RWPE2 (cell line): ENCODE results near the gene ANKRD6.

Experiments used
- ATAC-seq: fragments of 200-7000 bp; cut with Tn5 transposase; 3 replicates; pipeline ENCODE4 v1.9.1; 2021; ENCODE audit warnings: low read depth
- DNase-seq: peaks from one replicate; pipeline ENCODE4 v3.0.0-alpha.2; 2020; ENCODE audit warnings: low spot score
- H3K27ac ChIP-seq: fragments of 450-650 bp; 2 replicates; pipeline ENCODE4 v1.5.1; 2017; ENCODE audit warnings: mild to moderate bottlenecking; ENCODE audit not compliant: poor library complexity, severe bottlenecking
- H3K27me3 ChIP-seq: fragments of 250-450 bp; sonication (Bioruptor Pico); 2 replicates; pipeline ENCODE4 v1.5.1; 2021; ENCODE audit warnings: mild to moderate bottlenecking, moderate library complexity; ENCODE audit not compliant: insufficient read depth, poor library complexity, severe bottlenecking
- H3K36me3 ChIP-seq: fragments of 250-450 bp; sonication (Bioruptor Pico); 2 replicates; pipeline ENCODE4 v1.5.1; 2020; ENCODE audit warnings: low read depth, mild to moderate bottlenecking, moderate library complexity
- H3K4me1 ChIP-seq: fragments of 250-450 bp; sonication (Bioruptor Pico); 2 replicates; pipeline ENCODE4 v1.5.1; 2021; ENCODE audit warnings: mild to moderate bottlenecking, moderate library complexity; ENCODE audit not compliant: insufficient read depth, poor library complexity, severe bottlenecking
- H3K4me3 ChIP-seq: fragments of 250-450 bp; sonication (Bioruptor Pico); 2 replicates; pipeline ENCODE4 v1.5.1; 2021; ENCODE audit warnings: mild to moderate bottlenecking, moderate library complexity; ENCODE audit not compliant: severe bottlenecking
- H3K9me3 ChIP-seq: fragments of 250-450 bp; sonication (Bioruptor Pico); 2 replicates; pipeline ENCODE4 v1.5.1; 2021; ENCODE audit warnings: mild to moderate bottlenecking, moderate library complexity; ENCODE audit not compliant: severe bottlenecking
- TF ChIP-seq, protein P1 (sequence below): fragments of 450-650 bp; IDR thresholded peaks from one replicate; pipeline ENCODE4 v1.5.1; 2017; ENCODE audit warnings: mild to moderate bottlenecking, moderate library complexity; ENCODE audit not compliant: poor library complexity, severe bottlenecking

ANKRD6 gene

GRCh38 chr6:89657445-89658158 is 224.7 kb downstream of the ANKRD6 start:
- ATAC-seq, result no peak
- Histone ChIP-seq H3K36me3 (peaks cover 86% of the 10 kb centered on the region), H3K27me3 (no peaks in the 10 kb centered on the region), H3K4me3 (no peak overlapping the region), H3K4me1 (no peaks in the 10 kb centered on the region), H3K27ac (no peak overlapping the region), H3K9me3 (no peaks in the 10 kb centered on the region)
- TF ChIP-seq, protein P1, sequence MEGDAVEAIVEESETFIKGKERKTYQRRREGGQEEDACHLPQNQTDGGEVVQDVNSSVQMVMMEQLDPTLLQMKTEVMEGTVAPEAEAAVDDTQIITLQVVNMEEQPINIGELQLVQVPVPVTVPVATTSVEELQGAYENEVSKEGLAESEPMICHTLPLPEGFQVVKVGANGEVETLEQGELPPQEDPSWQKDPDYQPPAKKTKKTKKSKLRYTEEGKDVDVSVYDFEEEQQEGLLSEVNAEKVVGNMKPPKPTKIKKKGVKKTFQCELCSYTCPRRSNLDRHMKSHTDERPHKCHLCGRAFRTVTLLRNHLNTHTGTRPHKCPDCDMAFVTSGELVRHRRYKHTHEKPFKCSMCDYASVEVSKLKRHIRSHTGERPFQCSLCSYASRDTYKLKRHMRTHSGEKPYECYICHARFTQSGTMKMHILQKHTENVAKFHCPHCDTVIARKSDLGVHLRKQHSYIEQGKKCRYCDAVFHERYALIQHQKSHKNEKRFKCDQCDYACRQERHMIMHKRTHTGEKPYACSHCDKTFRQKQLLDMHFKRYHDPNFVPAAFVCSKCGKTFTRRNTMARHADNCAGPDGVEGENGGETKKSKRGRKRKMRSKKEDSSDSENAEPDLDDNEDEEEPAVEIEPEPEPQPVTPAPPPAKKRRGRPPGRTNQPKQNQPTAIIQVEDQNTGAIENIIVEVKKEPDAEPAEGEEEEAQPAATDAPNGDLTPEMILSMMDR, result no peak
- no peak for DNase-seq

GRCh38 chr6:89660981-89661380 is 228.0 kb downstream of the ANKRD6 start:
- no peak for ATAC-seq
- no peaks in the 10 kb centered on the region for H3K27me3 ChIP-seq
- peaks cover 72% of the 10 kb centered on the region for H3K36me3 ChIP-seq
- H3K27ac ChIP-seq, result no peak overlapping the region
- TF ChIP-seq, protein P1, result no peak
- H3K4me1 ChIP-seq, result no peaks in the 10 kb centered on the region
- no peak for DNase-seq
- no peaks in the 10 kb centered on the region for H3K9me3 ChIP-seq
- H3K4me3 ChIP-seq, result no peak overlapping the region

GRCh38 chr6:89661559-89661958 is 228.6 kb downstream of the ANKRD6 start:
- H3K9me3 ChIP-seq, result no peaks in the 10 kb centered on the region
- H3K27ac ChIP-seq, result no peak overlapping the region
- H3K27me3 ChIP-seq, result no peaks in the 10 kb centered on the region
- ATAC-seq (no peak), DNase-seq (no peak)
- H3K4me1 ChIP-seq, result no peaks in the 10 kb centered on the region
- peaks cover 74% of the 10 kb centered on the region for H3K36me3 ChIP-seq
- TF ChIP-seq, protein P1, result no peak
- no peak overlapping the region for H3K4me3 ChIP-seq

DNA sequence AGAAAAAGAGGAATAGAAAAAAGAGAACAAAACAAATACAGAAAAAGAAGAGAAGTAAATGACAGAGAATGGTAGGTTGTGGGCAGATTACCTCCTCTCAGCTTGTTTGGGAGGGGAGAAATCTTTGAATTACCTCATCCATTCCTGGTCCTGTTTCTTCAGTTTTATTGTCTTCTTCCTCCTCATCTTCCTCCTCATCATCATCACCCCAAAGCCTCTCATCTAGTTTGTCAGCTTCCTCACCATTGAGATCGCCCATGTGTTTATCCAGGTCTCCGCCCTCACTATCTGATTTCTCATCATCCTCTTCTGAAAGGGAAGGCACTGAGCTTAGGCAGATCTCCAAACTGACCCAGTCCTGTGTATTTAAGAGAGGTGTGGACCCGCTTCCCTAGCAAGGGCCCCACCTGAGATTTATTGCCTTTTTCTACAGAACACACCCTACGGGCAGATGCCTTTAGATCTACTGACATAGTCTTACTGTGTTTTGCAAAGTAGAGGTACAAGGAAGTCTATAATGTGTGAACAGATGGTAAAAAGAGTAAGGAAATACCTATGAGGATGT is 229.8 kb downstream of the ANKRD6 start:
- Histone ChIP-seq H3K4me3 (no peak overlapping the region), H3K4me1 (no peaks in the 10 kb centered on the region), H3K27ac (no peak overlapping the region), H3K36me3 (peaks cover 75% of the 10 kb centered on the region), H3K9me3 (no peaks in the 10 kb centered on the region), H3K27me3 (no peaks in the 10 kb centered on the region)
- no peak for ATAC-seq
- TF ChIP-seq, protein P1, result no peak
- no peak for DNase-seq

- H3K27ac ChIP-seq, result no peak overlapping the region
- H3K9me3 ChIP-seq, result no peaks in the 10 kb centered on the region
- H3K27me3 ChIP-seq, result no peaks in the 10 kb centered on the region
- TF ChIP-seq, protein P1, result no peak
- ATAC-seq, result no peak
- no peaks in the 10 kb centered on the region for H3K4me1 ChIP-seq
- DNase-seq, result no peak
- H3K4me3 ChIP-seq, result no peak overlapping the region
- peaks cover 73% of the 10 kb centered on the region for H3K36me3 ChIP-seq
Measured at GRCh38 chr6:89667872-89668556, 235.1 kb downstream of the ANKRD6 start.
